GM06990 (cell line): ENCODE measurements around the gene OVOL3.

ENCODE experiments used
- DNase-seq: peaks from one replicate; pipeline ENCODE4 v3.0.0-alpha.2; 2011; ENCODE audit not compliant: insufficient read length; ENCODE audit errors: extremely low read depth
- H3K27me3 ChIP-seq: replicated peaks from 2 replicates; pipeline ENCODE4 v1.6.0; 2011; ENCODE audit warnings: low read length; ENCODE audit not compliant: control insufficient read depth, insufficient read depth
- H3K36me3 ChIP-seq: 2 replicates; pipeline ENCODE4 v1.5.1; 2011; ENCODE audit warnings: low read length; ENCODE audit not compliant: control insufficient read depth, insufficient read depth
- H3K4me3 ChIP-seq: replicated peaks from 2 replicates; pipeline ENCODE4 v1.5.1; 2011; ENCODE audit warnings: low read depth, mild to moderate bottlenecking, control low read depth, low read length
- TF ChIP-seq, protein P1 (sequence below): IDR thresholded peaks from 2 replicates; pipeline ENCODE4 v1.5.1; 2011; ENCODE audit warnings: low read length, control low read depth, mild to moderate bottlenecking, inconsistent platforms; ENCODE audit not compliant: insufficient read depth, poor library complexity, severe bottlenecking

The OVOL3 gene

DNA sequence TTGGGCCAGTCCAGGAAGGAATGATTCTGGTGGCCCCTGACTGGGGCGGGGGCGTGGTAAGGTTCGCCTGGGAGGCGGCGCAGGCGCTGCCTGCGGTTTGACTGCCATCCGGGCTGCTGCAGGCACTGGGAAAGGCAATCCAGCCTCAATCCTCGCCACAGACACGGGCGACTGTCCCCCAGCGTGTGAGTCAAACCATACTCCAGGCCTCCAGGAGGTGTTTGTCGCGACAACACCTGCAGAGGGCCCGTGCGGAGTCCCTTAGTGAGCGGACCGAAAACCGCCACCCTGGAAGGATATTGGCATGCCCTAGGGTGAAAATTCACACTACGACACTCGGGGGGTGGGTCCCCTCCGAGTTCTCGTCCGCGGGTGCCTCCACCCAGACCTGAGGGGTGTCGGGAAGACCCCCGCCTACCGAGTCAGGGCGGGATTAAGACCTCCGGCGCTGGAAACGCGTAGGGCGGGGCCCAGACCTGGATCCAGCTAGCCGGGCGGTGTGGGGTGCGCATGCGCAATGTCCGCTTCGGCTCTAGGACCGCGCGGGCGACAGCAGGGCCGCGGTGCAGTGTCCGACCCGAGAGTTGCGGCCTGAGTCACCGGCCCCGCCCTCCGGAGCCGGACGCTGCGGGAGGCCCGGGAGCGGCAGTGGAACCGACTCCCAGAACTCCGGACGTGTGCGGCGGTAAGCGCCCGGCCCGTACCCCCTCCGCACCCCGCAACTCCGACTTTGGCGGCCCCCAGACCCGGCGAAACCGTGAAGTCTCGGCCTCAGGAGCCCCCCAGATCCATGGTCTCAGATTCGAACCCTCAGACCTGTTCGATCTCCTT is 28.7 kb downstream of the OVOL3 start, which contains the start of gene CAPNS1:
TSS of gene CAPNS1 (plus strand) at position 594 of the 831 bp plus-strand sequence. CDS start 946 bp downstream, outside the sequence.
- H3K27me3 ChIP-seq: no peaks in the 10 kb centered on the region
- DNase-seq: peak; percentile 96

DNA sequence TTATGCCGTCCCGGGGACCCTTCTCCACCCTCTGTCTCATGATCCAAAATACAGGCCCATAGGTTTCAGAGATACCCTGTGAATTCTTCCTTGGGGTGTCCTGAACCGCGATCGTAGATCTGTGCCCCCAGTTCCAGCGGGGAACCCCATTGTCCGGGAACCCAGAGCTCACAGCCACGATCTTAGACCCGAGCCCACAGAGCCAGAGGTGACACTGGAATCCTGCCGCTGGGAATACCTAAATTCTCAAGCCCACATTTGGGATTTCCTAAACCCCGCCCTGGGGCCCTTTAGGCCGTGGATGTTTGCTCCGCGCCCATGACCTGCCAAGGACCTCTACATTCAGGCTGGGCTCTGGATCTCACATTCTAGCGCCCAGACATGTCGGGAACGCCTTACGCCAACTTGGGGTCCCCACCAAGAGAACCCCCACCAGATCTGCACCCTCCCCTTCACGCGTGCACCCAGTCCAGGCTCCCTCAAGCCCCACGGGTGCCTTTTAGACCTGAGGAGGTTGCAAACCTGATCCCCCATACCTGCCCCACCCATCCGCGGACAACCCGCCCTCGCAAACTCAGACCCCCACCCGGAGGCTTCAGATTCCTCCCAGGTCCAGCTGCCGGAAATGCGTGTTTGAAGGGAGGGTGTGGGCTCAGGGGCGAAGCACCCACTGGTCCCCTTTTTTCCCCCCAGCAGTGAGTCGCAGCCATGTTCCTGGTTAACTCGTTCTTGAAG is 29.5 kb downstream of the OVOL3 start:
- TF ChIP-seq, protein P1, sequence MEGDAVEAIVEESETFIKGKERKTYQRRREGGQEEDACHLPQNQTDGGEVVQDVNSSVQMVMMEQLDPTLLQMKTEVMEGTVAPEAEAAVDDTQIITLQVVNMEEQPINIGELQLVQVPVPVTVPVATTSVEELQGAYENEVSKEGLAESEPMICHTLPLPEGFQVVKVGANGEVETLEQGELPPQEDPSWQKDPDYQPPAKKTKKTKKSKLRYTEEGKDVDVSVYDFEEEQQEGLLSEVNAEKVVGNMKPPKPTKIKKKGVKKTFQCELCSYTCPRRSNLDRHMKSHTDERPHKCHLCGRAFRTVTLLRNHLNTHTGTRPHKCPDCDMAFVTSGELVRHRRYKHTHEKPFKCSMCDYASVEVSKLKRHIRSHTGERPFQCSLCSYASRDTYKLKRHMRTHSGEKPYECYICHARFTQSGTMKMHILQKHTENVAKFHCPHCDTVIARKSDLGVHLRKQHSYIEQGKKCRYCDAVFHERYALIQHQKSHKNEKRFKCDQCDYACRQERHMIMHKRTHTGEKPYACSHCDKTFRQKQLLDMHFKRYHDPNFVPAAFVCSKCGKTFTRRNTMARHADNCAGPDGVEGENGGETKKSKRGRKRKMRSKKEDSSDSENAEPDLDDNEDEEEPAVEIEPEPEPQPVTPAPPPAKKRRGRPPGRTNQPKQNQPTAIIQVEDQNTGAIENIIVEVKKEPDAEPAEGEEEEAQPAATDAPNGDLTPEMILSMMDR: no peak
- peak; percentile 73 for DNase-seq
- peaks cover 15% of the 10 kb centered on the region for H3K36me3 ChIP-seq
- H3K4me3 ChIP-seq: peak overlapping the region; percentile 97
- H3K27me3 ChIP-seq: no peaks in the 10 kb centered on the region

More for the DNA sequence above, 28.7 kb downstream of the OVOL3 start, which contains the start of gene CAPNS1:
- TF ChIP-seq, protein P1: peak; percentile 33
- H3K4me3 ChIP-seq: peak within 1 kb of the TSS; percentile 97
- H3K36me3 ChIP-seq: peaks cover 13% of the 10 kb centered on the region

GRCh38 chr19:36141039-36141927 is 30.3 kb downstream of the OVOL3 start:
- DNase-seq: peak; percentile 87
- TF ChIP-seq, protein P1: no peak
- peak overlapping the region; percentile 97 for H3K4me3 ChIP-seq
- H3K27me3 ChIP-seq: no peaks in the 10 kb centered on the region
- peaks cover 23% of the 10 kb centered on the region for H3K36me3 ChIP-seq

DNA sequence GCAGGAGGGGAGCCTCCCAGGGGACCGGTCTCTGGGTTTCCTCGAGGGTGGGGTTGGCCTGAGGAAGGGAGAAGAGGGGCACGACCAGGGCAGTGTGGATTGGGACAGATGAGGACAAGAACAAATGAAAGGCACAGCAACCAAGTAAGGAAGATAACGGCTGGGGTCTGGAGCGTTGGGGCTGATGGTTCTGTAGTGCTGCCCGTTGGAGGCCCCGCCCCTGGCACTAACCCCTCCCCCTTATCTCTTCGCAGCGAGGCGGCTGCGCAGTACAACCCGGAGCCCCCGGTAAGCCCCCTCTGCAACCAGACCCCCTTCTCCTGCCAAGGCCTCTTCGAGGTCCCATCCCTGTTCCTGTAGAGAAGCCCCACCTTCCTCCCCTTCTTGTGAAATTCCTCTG is 31.1 kb downstream of the OVOL3 start:
- Histone ChIP-seq H3K36me3 (peaks cover 27% of the 10 kb centered on the region), H3K27me3 (no peaks in the 10 kb centered on the region), H3K4me3 (no peak overlapping the region)
- no peak for DNase-seq
- TF ChIP-seq, protein P1: no peak

DNA sequence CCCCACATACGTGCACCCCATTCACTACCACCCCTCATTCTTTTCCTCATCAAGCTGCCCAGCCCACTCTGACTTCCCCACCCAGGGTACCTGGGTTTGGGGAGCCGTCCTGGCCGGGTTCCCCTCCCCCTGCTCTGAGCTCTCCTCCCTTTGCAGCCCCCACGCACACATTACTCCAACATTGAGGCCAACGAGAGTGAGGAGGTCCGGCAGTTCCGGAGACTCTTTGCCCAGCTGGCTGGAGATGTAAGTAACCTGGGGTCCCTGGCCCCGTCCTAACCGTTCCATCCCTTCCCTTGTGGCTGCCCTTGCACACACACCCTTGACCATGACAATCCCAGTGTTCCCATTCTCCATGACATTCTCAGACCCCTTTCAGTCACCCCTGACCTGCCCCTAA is 31.6 kb downstream of the OVOL3 start:
- H3K36me3 ChIP-seq: peaks cover 30% of the 10 kb centered on the region
- DNase-seq: no peak
- TF ChIP-seq, protein P1: no peak
- H3K4me3 ChIP-seq: no peak overlapping the region
- H3K27me3 ChIP-seq: no peaks in the 10 kb centered on the region
